Left lung (tissue), 10 donors: ENCODE results near the gene CNTN5. TPM values are rescaled to one million over a fixed set of nuclear protein-coding genes. Genes with fewer than 3 reads are reported as not detected.

Source experiments
- ATAC-seq: fragments of 200-7000 bp; cut with Tn5 transposase; one replicate; pipeline ENCODE4 v1.9.1; 2020; ENCODE audit warnings: moderate library complexity
- DNase-seq, 4 donors: peaks; one replicate each; pipeline ENCODE4 v3.0.0-alpha.2; 2013 to 2020
- H3K27ac ChIP-seq, 2 donors: fragments of 200-600 bp; sonication (generic) in 1 of 2; one replicate each; pipeline versions ENCODE4 v1.5.0 to v1.8.0; 2020 to 2021
- H3K27me3 ChIP-seq, 2 donors: fragments of 200-600 bp; sonication (generic) in 1 of 2; one replicate each; pipeline versions ENCODE4 v1.5.0 to v1.8.0; 2020 to 2021
- H3K36me3 ChIP-seq, 2 donors: fragments of 200-600 bp; sonication (generic) in 1 of 2; one replicate each; pipeline versions ENCODE4 v1.5.0 to v1.8.0; 2020 to 2021
- H3K4me1 ChIP-seq, 2 donors: fragments of 200-600 bp; one replicate each; pipeline ENCODE4 v1.8.0; 2021
- H3K4me3 ChIP-seq, 2 donors: fragments of 200-600 bp; sonication (generic) in 1 of 2; one replicate each; pipeline versions ENCODE4 v1.5.0 to v1.8.0; 2020 to 2021; ENCODE audit warnings: mild to moderate bottlenecking in 1 of 2
- H3K9me3 ChIP-seq, 2 donors: fragments of 200-600 bp; sonication (generic) in 1 of 2; one replicate each; pipeline versions ENCODE4 v1.5.0 to v1.8.0; 2020 to 2021
- intact Hi-C, 2 donors: fragments of 100-400 bp; cut with DNase I; formaldehyde crosslinking; loops; one replicate each; pipeline versions ENCODE4 v1.11.2 to v1.14.2; 2022
- polyA plus RNA-seq, 6 donors: library from polyadenylated mRNA; unstranded; fragments of 120-200 nt; gene quantifications; one replicate each; pipeline ENCODE4 v1.2.1, GENCODE V29; 2013; ENCODE audit not compliant: insufficient read length in 6 of 6
- total RNA-seq, 2 donors: library from RNA; stranded (reverse); fragmentation: NEBNext Ultra II Directional; extraction: Animal tissue kit (Norgen Biotek cat#: 25700); gene quantifications; one replicate each; pipeline ENCODE4 v1.2.1, GENCODE V29; 2021
- TF ChIP-seq, protein P1 (sequence below), 2 donors: fragments of 200-600 bp; sonication (generic) in 1 of 2; IDR thresholded peaks; one replicate each; pipeline versions ENCODE4 v1.5.0 to v1.8.0; 2021; ENCODE audit warnings: antibody characterized with exemption in 2 of 2
- donor health status: DM: no; HTN: yes; CAD: no.
- donor health status: DM: no; HTN: no; CAD: no.

Gene CNTN5
- total and polyA plus RNA-seq, 8 donors: 0.08 to 0.34 (median 0.24) TPM; not detected in 1

DNA sequence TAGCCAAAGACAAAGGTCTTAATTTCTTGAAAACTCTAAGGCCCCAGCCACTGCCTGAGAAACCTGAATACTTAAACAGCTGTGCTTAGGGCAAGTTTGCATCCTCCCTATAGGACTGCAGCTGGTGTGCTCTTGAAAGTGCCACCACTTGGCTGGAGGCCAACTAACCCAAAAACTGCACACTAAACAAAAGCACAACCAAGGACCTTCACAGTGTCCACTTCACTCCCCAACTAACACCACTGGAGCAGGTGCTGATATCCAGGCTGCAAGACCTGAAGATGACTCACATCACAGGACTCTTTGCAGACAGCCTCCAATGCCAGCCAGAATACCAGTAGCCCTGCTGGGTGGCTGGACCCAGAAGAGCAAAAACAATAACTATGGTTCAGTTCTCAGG lies 1308.6 kb downstream of the CNTN5 start:
- Histone ChIP-seq H3K36me3 (no peaks in the 10 kb centered on the region), H3K4me3 (no peak overlapping the region), H3K27me3 (no peaks in the 10 kb centered on the region), H3K4me1 (no peaks in the 10 kb centered on the region), H3K9me3 (peaks cover 0 to 13% of the 10 kb centered on the region in 2 donors), H3K27ac (no peak overlapping the region)
- DNase-seq (no peak), ATAC-seq (no peak)
- TF ChIP-seq, protein P1, sequence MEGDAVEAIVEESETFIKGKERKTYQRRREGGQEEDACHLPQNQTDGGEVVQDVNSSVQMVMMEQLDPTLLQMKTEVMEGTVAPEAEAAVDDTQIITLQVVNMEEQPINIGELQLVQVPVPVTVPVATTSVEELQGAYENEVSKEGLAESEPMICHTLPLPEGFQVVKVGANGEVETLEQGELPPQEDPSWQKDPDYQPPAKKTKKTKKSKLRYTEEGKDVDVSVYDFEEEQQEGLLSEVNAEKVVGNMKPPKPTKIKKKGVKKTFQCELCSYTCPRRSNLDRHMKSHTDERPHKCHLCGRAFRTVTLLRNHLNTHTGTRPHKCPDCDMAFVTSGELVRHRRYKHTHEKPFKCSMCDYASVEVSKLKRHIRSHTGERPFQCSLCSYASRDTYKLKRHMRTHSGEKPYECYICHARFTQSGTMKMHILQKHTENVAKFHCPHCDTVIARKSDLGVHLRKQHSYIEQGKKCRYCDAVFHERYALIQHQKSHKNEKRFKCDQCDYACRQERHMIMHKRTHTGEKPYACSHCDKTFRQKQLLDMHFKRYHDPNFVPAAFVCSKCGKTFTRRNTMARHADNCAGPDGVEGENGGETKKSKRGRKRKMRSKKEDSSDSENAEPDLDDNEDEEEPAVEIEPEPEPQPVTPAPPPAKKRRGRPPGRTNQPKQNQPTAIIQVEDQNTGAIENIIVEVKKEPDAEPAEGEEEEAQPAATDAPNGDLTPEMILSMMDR (IDR thresholded peaks at IDR 0.05): no peak
- intact Hi-C loops: no loop called here

DNA sequence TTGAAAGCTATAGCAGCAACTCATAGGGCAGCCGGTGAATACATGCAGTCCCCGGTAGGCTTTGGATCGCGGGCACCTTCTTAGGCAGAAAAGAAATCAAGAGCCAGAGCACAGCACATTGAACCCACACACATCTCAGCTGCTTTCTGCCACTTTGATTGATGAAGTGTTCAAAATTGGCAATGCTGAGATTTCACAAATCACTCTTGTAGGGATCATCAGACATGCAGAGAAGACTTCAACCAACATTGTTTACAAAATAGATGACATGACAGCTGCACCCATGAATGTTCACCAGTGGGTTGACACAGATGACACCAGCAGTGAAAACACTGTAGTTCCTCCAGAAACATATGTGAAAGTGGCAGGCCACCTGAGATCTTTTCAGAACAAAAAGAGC lies 1316.1 kb downstream of the CNTN5 start:
- Histone ChIP-seq H3K36me3 (no peaks in the 10 kb centered on the region), H3K27ac (no peak overlapping the region), H3K4me3 (no peak overlapping the region), H3K9me3 (peaks cover 0 to 13% of the 10 kb centered on the region in 2 donors), H3K4me1 (no peaks in the 10 kb centered on the region), H3K27me3 (no peaks in the 10 kb centered on the region)
- ATAC-seq (no peak), DNase-seq (no peak)
- TF ChIP-seq, protein P1 (IDR thresholded peaks at IDR 0.05): no peak
- intact Hi-C loops: no loop called here

DNA sequence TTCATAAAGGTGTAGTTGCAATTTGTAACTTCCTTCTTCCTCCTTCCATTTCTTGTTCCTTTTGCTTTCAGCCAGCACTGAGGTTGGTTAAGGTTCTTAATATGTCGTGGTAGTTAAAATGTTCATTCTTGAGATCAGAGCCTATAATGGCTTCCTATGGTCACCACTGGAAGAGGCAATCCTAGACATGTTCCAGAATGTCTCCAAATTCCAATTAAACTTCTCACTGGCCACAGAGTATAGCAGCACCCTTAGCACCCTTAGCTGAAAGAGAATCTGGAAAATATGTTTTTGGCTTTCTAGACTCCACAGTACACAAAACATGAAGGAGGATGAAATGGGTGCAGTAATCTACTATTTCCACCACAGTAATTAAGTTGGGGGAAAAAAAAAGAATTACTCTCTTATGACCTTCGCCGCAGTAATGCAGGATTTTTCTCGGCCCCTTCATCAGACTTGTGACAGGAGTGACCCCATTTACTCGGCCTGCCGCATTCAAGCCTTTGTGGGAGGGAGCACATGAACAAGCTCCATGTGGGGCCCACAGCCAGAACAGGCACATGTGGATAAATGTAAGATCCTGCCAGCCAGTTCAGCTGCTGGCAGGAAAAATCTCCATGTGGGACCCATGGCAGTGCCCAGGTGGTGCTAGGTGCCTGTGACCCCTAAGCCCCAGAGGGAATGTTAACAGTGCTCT lies 1317.5 kb downstream of the CNTN5 start:
- Histone ChIP-seq H3K9me3 (peaks cover 0 to 7% of the 10 kb centered on the region in 2 donors), H3K27ac (no peak overlapping the region), H3K4me1 (no peaks in the 10 kb centered on the region), H3K27me3 (no peaks in the 10 kb centered on the region), H3K36me3 (no peaks in the 10 kb centered on the region), H3K4me3 (no peak overlapping the region)
- TF ChIP-seq, protein P1 (IDR thresholded peaks at IDR 0.05): no peak
- intact Hi-C loops: no loop called here
- DNase-seq (no peak), ATAC-seq (no peak)

DNA sequence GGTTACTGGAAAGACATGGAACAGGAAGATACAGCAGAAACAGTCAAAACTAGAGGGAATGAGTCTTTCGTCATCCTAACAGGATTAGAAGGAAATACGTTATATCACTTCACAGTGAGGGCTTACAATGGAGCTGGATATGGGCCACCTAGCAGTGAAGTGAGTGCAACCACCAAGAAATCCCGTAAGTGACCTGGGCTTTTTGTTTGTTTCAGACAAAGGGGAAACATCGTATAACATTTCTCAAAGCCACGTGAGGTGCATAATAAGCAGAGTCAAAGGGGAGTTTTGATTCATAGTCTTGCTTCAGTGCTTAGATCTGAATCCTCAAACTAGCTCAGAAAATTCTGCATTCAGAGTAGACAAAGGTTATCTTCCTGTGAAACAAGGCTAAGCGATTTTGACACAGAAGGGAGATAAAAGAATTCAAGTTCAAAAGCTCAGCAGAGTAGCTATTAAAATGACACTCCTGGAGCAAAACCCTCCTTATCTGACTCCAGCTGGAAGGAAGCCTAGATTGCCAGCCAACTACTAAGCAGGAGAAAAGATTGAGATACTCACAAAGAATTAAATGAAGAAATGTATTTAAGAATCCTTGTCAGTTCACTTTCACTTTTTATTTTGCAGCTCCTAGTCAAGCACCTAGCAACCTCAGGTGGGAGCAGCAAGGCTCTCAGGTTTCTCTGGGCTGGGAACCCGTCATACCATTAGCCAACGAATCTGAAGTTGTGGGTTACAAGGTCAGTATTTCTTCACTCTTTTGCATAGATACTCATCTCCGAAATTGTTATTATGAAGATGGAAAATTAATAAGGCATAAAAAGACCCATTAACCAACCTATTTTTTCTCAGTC lies 1319.9 kb downstream of the CNTN5 start:
- H3K4me3 ChIP-seq: no peak overlapping the region
- DNase-seq (peak in 1 of 4 donors; percentile 30), ATAC-seq (peak; percentile 90)
- no peaks in the 10 kb centered on the region for H3K27me3 ChIP-seq
- no peak overlapping the region for H3K27ac ChIP-seq
- H3K4me1 ChIP-seq: no peaks in the 10 kb centered on the region
- TF ChIP-seq, protein P1 (IDR thresholded peaks at IDR 0.05): no peak
- H3K9me3 ChIP-seq: no peaks in the 10 kb centered on the region
- intact Hi-C loops: no loop called here
- no peaks in the 10 kb centered on the region for H3K36me3 ChIP-seq

DNA sequence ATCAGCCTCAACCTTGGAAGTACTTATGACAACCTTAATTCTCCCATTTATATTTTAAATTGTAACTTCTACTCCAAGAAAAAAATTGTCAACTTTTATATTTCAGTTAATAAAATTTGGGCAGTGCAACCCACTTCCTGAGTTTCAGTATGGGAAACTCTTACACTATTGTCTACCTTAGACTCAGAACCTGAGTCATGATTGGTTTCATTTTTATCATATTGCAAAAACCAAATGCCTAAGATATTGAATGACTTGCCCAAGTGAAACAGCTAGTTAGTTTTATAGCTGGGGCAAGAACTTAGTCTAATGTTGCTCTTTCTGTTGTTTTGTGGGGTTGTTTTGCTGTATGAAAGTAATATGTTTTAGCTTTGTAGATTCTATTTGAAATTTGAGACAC lies 1332.3 kb downstream of the CNTN5 start:
- no peaks in the 10 kb centered on the region for H3K36me3 ChIP-seq
- TF ChIP-seq, protein P1 (IDR thresholded peaks at IDR 0.05): no peak
- DNase-seq (no peak), ATAC-seq (no peak)
- H3K27me3 ChIP-seq: no peaks in the 10 kb centered on the region
- H3K4me3 ChIP-seq: no peak overlapping the region
- H3K9me3 ChIP-seq: no peaks in the 10 kb centered on the region
- intact Hi-C loops: no loop called here
- H3K27ac ChIP-seq: no peak overlapping the region
- no peaks in the 10 kb centered on the region for H3K4me1 ChIP-seq
